HG02943 (cell line): ENCODE measurements around the gene RNF25.

Source experiments
- ATAC-seq: cut with Tn5 transposase; IDR thresholded peaks from one replicate; pipeline ENCODE4 v1.9.1; 2021; ENCODE audit warnings: mild to moderate bottlenecking, low read depth, moderate library complexity; ENCODE audit not compliant: unreplicated experiment

RNF25 gene, protein sequence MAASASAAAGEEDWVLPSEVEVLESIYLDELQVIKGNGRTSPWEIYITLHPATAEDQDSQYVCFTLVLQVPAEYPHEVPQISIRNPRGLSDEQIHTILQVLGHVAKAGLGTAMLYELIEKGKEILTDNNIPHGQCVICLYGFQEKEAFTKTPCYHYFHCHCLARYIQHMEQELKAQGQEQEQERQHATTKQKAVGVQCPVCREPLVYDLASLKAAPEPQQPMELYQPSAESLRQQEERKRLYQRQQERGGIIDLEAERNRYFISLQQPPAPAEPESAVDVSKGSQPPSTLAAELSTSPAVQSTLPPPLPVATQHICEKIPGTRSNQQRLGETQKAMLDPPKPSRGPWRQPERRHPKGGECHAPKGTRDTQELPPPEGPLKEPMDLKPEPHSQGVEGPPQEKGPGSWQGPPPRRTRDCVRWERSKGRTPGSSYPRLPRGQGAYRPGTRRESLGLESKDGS

DNA sequence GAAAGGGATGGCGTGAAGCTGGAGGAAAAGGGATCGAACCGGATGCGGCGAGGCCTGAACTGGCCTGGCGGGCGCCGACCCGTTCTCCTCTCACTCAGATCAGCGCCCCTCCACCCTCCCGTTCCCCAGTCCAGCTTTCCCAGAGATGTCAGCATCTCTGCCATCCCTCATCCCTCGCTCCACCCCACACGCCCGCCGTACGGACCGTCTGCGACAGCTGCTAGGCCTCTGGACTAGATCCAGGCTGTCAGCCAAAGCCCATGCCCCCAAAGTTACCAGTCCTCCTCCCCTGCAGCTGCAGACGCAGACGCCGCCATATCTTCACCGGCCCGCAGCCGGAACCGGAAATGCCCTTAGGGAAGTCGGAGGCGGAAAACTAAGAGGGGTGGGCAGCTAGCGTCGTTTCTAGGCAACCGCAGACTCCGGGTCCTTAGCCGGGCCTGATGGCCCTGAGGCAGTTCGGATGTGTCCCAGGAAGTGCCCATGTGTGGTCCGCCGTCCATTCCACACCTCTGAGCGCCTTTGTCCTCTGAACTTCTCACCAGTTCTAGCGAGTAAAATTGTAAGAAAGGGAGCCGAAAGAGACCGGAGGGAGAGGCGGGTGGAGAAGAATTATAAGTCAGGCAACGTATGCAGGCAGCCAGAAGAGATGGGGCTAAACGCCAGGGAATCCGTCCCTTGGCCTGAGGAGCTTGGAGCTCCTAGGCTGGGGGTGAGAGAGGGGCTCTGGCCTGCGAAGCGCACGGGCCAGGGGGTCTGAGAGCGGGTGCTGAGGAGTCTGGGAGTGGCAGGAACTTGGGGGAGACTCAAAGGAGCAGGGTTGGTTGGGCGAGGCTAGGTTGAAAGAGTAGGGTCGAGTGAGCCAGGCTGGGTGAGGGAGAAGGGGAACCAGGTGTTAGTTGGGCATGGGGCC lies at the start of gene RNF25, which contains the start of gene STK36:
Gene RNF25 (minus strand): TSS at position 349 of the 913 bp plus-strand sequence. CDS start 32 bp downstream, at position 317.
Gene STK36 (plus strand): TSS at position 433 of the 913 bp plus-strand sequence. CDS start 744 bp downstream, outside the sequence.
- peak; percentile 96 for ATAC-seq

DNA sequence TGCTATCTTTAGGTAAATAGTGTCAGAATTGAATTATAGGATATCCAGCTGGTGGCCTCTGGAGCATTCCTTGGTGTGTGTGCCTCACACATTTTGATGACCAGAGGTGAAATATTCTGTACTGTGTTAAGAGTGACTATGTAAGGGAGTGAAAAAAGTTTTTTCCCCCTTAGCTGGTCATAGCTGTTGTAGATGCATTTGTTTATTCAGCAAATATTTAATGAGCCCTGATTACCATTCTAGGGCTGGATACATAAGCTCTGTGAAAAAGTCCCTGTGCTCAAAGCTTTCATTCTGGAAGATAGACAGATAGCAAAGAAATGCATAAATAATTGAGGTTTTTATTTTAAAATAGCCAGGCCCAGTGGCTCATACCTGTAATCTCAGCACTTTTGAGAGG lies 49.7 kb upstream of the RNF25 start:
- ATAC-seq, result no peak

- no peak for ATAC-seq
These were observed 48.5 kb upstream of the RNF25 start for GRCh38 chr2:218720048-218721041.

DNA sequence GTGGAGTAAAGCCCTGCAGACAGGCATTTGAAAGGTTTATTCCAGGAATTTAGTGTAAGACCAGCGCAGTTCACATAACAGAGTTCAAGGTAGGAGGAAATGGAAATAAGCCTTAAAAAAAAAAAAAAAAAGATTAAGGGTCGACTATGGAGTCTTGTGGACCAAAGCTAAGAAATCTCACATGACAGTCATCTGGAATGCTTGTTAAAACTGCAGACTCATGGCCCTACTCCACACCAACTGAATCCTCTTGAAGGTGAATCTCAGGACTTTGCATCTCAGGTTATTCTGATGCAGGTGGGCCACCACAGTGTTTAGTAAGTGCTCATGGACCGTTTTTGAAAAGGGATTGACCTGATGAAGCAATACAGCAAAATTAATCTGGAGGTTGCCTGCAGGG lies 47.7 kb upstream of the RNF25 start:
- no peak for ATAC-seq

- no peak for ATAC-seq
These were observed 46.3 kb upstream of the RNF25 start for GRCh38 chr2:218718058-218718457.

DNA sequence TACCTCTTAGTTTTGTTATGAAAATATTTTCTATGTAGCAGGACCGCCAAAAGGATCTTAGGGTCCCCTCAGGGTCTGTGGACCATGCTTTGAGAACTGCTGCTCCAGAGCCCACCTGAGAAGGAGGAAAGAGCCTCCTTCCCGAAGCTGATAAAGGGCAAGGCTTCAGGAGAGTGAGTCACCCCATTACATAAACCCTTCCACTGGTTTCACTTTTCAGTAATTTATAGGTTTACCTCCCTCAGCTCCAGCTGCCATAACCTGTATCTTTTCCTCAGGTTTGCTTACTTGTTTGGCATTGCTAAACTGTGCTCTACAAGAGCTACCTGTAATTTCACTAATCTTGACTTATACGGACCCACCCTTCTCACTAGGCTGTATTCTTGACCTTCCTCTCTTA lies 45.5 kb upstream of the RNF25 start:
- no peak for ATAC-seq

GRCh38 chr2:218716070-218716469 lies 44.3 kb upstream of the RNF25 start:
- ATAC-seq, result no peak

DNA sequence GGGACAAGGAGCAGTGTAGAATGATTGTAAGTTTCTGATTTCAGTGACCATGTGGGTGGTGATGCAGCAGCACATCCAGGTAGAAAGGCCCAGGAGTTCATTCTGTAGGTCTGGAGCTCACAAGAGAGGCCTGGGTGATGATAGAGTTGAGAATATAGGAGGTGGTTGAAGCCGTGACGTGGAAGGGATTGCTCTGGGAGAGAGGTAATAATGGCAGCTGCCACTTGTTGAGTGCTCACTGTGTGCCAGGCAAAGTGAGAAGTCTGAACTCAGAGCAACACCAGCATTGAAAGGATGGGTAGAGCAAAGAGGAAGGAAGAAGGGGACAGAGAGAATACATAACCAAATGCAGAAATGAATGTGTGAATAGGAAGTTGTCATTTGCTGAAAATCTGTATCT lies 42.1 kb upstream of the RNF25 start:
- no peak for ATAC-seq

DNA sequence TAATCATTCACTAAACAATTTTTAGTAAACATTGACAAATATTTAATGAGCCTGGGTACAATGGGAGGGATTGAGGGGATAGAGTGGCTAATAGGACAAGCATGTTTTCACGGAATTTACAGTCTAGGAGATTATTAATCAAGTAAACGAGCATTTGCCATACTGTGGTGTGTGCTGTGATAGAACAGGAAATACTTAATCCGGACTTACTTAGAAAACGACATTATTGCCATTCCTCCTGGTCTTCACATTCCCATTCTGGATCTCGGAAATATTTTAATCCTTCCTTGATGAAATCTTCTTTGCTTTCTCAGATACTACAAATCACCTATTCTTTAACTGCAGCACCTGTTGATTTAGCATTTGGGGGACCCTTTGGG lies 39.7 kb upstream of the RNF25 start:
- no peak for ATAC-seq

GRCh38 chr2:218710687-218711549 lies 39.1 kb upstream of the RNF25 start, which contains the start of gene TTLL4:
Gene TTLL4 (plus strand): TSS chr2:218710835. CDS start chr2:218737677, 26,842 bp downstream.
- ATAC-seq, result peak; percentile 79

GRCh38 chr2:218710334-218710686 lies 38.5 kb upstream of the RNF25 start:
- no peak for ATAC-seq

DNA sequence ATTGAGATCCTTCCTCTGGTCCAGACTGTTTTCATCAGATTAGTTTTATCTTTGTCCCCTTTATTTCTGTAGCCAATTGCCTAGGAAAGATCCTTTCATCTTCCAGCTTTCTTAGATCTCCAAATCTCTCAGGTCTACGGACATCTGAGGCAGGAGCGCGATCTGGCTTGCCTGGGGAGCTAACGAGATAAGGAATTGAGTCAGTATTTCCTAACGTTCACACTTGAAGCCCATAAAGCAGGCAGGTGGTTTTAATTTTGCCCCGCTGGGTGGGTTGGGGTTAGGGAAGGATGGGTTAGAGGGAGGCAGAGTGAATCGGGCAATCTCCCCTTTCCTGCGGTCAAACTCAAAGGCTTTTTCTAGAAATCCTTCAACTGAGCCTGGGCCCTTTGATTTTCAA lies 38.1 kb upstream of the RNF25 start:
- ATAC-seq, result no peak

DNA sequence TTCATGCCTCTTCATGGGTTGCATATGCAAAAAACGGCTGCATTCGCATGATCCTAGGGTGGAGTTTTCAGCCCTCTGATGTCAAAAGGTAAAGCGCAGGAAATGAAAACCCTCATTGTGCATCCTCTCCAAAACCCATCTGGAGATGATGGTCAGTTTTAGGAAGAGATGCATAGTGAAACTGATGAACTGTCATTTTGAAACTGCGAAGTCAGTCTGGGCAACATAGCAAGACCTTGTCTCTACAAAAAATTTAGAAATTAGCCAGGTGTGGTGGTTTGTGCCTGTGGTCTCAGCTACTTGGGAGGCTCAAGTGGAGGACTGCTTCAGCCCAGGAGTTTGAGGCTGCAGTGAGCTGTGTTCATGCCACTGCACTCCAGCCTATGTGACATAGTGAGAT lies 36.3 kb upstream of the RNF25 start:
- ATAC-seq, result peak; percentile 33

DNA sequence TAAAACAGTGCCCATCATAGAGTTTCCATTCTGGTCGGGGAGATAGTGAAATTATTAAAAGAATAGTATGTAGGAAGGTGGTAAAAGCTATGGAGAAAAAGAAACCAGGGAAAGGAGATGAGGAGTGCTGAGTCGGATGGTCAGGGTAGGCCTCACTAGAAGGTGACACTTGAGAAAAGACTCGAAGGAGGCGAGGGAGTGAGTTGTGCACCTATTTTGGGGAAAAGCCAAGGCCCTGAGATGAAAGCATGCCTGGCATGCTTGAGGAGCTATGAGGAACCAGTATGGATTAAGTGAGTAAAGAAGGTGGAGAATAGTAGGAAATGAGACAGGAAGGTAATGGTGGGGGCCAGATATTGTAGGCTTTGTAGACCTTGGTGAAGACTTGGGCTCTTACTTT lies 31.5 kb upstream of the RNF25 start:
- no peak for ATAC-seq

DNA sequence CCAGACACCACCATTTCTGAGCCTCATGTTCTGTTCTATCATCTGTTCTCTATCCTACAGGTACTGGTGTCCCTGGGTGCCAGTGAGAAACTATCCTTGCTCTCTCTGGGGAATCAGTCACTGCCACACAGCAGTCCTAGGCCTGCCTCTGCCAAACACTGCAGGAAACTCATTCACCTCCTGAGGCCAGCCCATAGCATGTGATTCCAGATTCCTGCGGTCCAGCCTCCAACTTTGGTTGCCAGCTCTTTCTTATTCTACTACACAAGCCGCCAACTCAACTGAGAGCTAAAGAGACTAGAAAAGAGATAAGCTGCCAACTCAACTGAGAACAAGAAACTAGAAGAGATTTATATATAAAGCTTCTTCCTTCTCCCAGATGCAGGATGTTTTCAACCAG lies 30.0 kb upstream of the RNF25 start:
- no peak for ATAC-seq

DNA sequence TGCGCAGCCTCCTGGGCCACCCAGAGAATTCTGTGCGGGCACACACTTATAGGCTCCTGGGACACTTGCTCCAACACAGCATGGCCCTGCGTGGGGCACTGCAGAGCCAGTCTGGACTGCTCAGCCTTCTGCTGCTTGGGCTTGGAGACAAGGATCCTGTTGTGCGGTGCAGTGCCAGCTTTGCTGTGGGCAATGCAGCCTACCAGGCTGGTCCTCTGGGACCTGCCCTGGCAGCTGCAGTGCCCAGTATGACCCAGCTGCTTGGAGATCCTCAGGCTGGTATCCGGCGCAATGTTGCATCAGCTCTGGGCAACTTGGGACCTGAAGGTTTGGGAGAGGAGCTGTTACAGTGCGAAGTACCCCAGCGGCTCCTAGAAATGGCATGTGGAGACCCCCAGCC lies 27.1 kb upstream of the RNF25 start:
- no peak for ATAC-seq

GRCh38 chr2:218694405-218695145 lies 22.8 kb upstream of the RNF25 start:
- no peak for ATAC-seq

DNA sequence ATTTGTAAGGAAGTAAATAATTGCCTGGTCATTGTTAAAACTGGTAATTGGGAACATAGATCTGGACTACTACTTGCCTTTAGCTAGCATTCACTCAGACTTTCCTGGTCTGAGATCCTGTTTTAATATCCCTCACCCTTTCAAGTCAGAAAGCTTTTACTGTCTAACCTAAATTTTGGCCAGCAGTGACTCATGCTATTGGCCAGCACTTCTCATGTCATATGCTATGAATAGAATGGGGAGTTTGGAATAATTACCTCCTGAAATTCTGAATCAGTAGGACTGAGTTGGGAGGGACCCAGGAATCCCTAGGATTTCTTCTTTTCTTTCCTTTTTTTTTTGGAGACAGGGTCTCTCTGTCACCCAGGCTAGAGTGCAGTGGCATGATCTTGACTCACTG lies 19.4 kb upstream of the RNF25 start:
- ATAC-seq, result no peak
